ACC112 (cell line): Measurements from ENCODE around the gene MXRA8.
"Not testable (repeated sequence)": the region's sequence is repeated elsewhere in the genome, so short reads cannot be mapped to it uniquely, and the experiment has no call there.

Experiments
- H2AFZ ChIP-seq: fragments of 200-600 bp; sonication (generic); one replicate; pipeline ENCODE4 v1.6.0; 2017; ENCODE audit warnings: antibody characterized with exemption, low read length; ENCODE audit not compliant: unreplicated experiment
- H3K27ac ChIP-seq: fragments of 200-600 bp; sonication (generic); 2 replicates; pipeline ENCODE4 v1.5.1; 2014; ENCODE audit warnings: low read depth, mild to moderate bottlenecking, antibody characterized with exemption, low read length, moderate library complexity
- H3K27me3 ChIP-seq: fragments of 200-600 bp; sonication (generic); 2 replicates; pipeline ENCODE4 v1.6.1; 2014; ENCODE audit warnings: mild to moderate bottlenecking, antibody characterized with exemption, low read length, moderate library complexity, mixed read lengths; ENCODE audit not compliant: insufficient read depth
- H3K36me3 ChIP-seq: fragments of 200-600 bp; sonication (generic); 2 replicates; pipeline ENCODE4 v1.6.1; 2016; ENCODE audit warnings: mild to moderate bottlenecking, antibody characterized with exemption, low read length, moderate library complexity, mixed read lengths; ENCODE audit not compliant: insufficient read depth
- H3K4me1 ChIP-seq: fragments of 200-600 bp; sonication (generic); one replicate; pipeline ENCODE4 v1.6.1; 2016; ENCODE audit warnings: low read length, mixed read lengths; ENCODE audit not compliant: insufficient read depth, unreplicated experiment, control insufficient read depth
- H3K4me3 ChIP-seq: fragments of 200-600 bp; sonication (generic); 2 replicates; pipeline ENCODE4 v1.5.1; 2014; ENCODE audit warnings: mild to moderate bottlenecking, low read depth, low read length
- H3K79me2 ChIP-seq: fragments of 200-600 bp; sonication (generic); one replicate; pipeline ENCODE4 v1.6.0; 2016; ENCODE audit warnings: low read length; ENCODE audit not compliant: control insufficient read depth, unreplicated experiment, insufficient read depth

The MXRA8 gene

GRCh38 chr1:1318131-1318652, 40.2 kb downstream of the MXRA8 start:
- H3K4me1 ChIP-seq, result peaks cover 30% of the 10 kb centered on the region
- peak overlapping the region; percentile 82 for H3K27ac ChIP-seq
- no peak overlapping the region for H3K4me3 ChIP-seq
- H3K79me2 ChIP-seq, result peaks cover 47% of the 10 kb centered on the region
- peaks cover 9% of the 10 kb centered on the region; the same call in 1 of the 2 replicates for H3K36me3 ChIP-seq
- no peak overlapping the region for H2AFZ ChIP-seq
- H3K27me3 ChIP-seq, result no peaks in the 10 kb centered on the region

- H3K27ac ChIP-seq, result peak overlapping the region; percentile 82
- H3K79me2 ChIP-seq, result peaks cover 41% of the 10 kb centered on the region
- H3K36me3 ChIP-seq, result peaks cover 10% of the 10 kb centered on the region; the same call in 1 of the 2 replicates
- H3K4me1 ChIP-seq, result peaks cover 25% of the 10 kb centered on the region
- H3K27me3 ChIP-seq, result no peaks in the 10 kb centered on the region
- H2AFZ ChIP-seq, result no peak overlapping the region
- H3K4me3 ChIP-seq, result no peak overlapping the region
These were observed 40.9 kb downstream of the MXRA8 start for GRCh38 chr1:1317420-1317819.

GRCh38 chr1:1316199-1316598, 42.2 kb downstream of the MXRA8 start:
- H3K4me1 ChIP-seq, result peaks cover 16% of the 10 kb centered on the region
- H3K27me3 ChIP-seq, H2AFZ ChIP-seq, H3K27ac ChIP-seq, H3K4me3 ChIP-seq: not testable (repeated sequence)
- H3K36me3 ChIP-seq, result peaks cover 14% of the 10 kb centered on the region; the same call in 1 of the 2 replicates
- H3K79me2 ChIP-seq, result peaks cover 30% of the 10 kb centered on the region

- H3K27me3 ChIP-seq, result no peaks in the 10 kb centered on the region
- H3K4me3 ChIP-seq, result no peak overlapping the region
- H3K79me2 ChIP-seq, result peaks cover 23% of the 10 kb centered on the region
- H2AFZ ChIP-seq, result no peak overlapping the region
- peaks cover 14% of the 10 kb centered on the region; the same call in 1 of the 2 replicates for H3K36me3 ChIP-seq
- H3K4me1 ChIP-seq, result peaks cover 9% of the 10 kb centered on the region
- no peak overlapping the region for H3K27ac ChIP-seq
These were observed 42.9 kb downstream of the MXRA8 start for GRCh38 chr1:1315435-1315954.

- H2AFZ ChIP-seq, result no peak overlapping the region
- H3K36me3 ChIP-seq, result peaks cover 14% of the 10 kb centered on the region; the same call in 1 of the 2 replicates
- H3K27ac ChIP-seq, result no peak overlapping the region
- peaks cover 11% of the 10 kb centered on the region for H3K4me1 ChIP-seq
- H3K79me2 ChIP-seq, result peaks cover 16% of the 10 kb centered on the region
- H3K27me3 ChIP-seq, result no peaks in the 10 kb centered on the region
- H3K4me3 ChIP-seq, result no peak overlapping the region
These were observed 43.5 kb downstream of the MXRA8 start for GRCh38 chr1:1314678-1315335.

GRCh38 chr1:1314237-1314586, 44.1 kb downstream of the MXRA8 start:
- H3K36me3 ChIP-seq, result peaks cover 14% of the 10 kb centered on the region; the same call in 1 of the 2 replicates
- no peak overlapping the region for H2AFZ ChIP-seq
- peaks cover 17% of the 10 kb centered on the region for H3K4me1 ChIP-seq
- H3K27ac ChIP-seq, result no peak overlapping the region
- H3K79me2 ChIP-seq, result peaks cover 16% of the 10 kb centered on the region
- H3K4me3 ChIP-seq, result no peak overlapping the region
- H3K27me3 ChIP-seq, result no peaks in the 10 kb centered on the region

GRCh38 chr1:1313500-1314236, 44.7 kb downstream of the MXRA8 start:
- Histone ChIP-seq H3K27ac (no peak overlapping the region), H3K4me3 (no peak overlapping the region)

GRCh38 chr1:1312450-1313314, 45.7 kb downstream of the MXRA8 start:
- H3K27me3 ChIP-seq, result no peaks in the 10 kb centered on the region
- peaks cover 14% of the 10 kb centered on the region; the same call in 1 of the 2 replicates for H3K36me3 ChIP-seq
- no peak overlapping the region for H2AFZ ChIP-seq
- H3K4me3 ChIP-seq, result no peak overlapping the region
- H3K27ac ChIP-seq, result no peak overlapping the region
- H3K4me1 ChIP-seq, result peaks cover 10% of the 10 kb centered on the region
- peaks cover 18% of the 10 kb centered on the region for H3K79me2 ChIP-seq

More at GRCh38 chr1:1313500-1314236, 44.7 kb downstream of the MXRA8 start:
- Histone ChIP-seq H3K36me3 (peaks cover 14% of the 10 kb centered on the region; the same call in 1 of the 2 replicates), H2AFZ (no peak overlapping the region), H3K4me1 (peaks cover 15% of the 10 kb centered on the region), H3K27me3 (no peaks in the 10 kb centered on the region), H3K79me2 (peaks cover 18% of the 10 kb centered on the region)

GRCh38 chr1:1311107-1312104, 46.9 kb downstream of the MXRA8 start:
- Histone ChIP-seq H3K4me3 (no peak overlapping the region), H3K4me1 (peaks cover 17% of the 10 kb centered on the region), H3K36me3 (peaks cover 14% of the 10 kb centered on the region; the same call in 1 of the 2 replicates), H3K79me2 (peaks cover 26% of the 10 kb centered on the region), H2AFZ (no peak overlapping the region), H3K27ac (no peak overlapping the region), H3K27me3 (no peaks in the 10 kb centered on the region)
